K562 (cell line): ENCODE results near the gene CHMP4B. TPM values are rescaled to one million over a fixed set of nuclear protein-coding genes. Genes with fewer than 3 reads are reported as not detected.

ENCODE experiments used
- CC2D1A ChIP-seq: fragments of 450-650 bp; IDR thresholded peaks from 2 replicates; pipeline ENCODE4 v1.6.1; 2017; ENCODE audit warnings: mild to moderate bottlenecking
- CLOCK ChIP-seq: fragments of 250-450 bp; sonication (Bioruptor Pico); IDR thresholded peaks from 2 replicates; pipeline ENCODE4 v1.4.0; 2020; ENCODE audit warnings: mild to moderate bottlenecking, moderate library complexity, borderline replicate concordance
- DMBX1 ChIP-seq: fragments of 250-450 bp; sonication (Bioruptor Pico); IDR thresholded peaks from 2 replicates; pipeline ENCODE4 v1.8.0; 2022; ENCODE audit warnings: inconsistent platforms, mild to moderate bottlenecking, moderate library complexity, borderline replicate concordance
- HLTF ChIP-seq: fragments of 450-650 bp; IDR thresholded peaks from 2 replicates; pipeline ENCODE4 v1.6.1; 2016
- NFIC ChIP-seq: fragments of 450-650 bp; IDR thresholded peaks from 2 replicates; pipeline ENCODE4 v1.6.1; 2017; ENCODE audit warnings: mild to moderate bottlenecking, inconsistent platforms
- PPARD ChIP-seq: fragments of 250-450 bp; sonication (Bioruptor Pico); IDR thresholded peaks from 2 replicates; pipeline ENCODE4 v1.8.0; 2022; ENCODE audit warnings: inconsistent platforms, mild to moderate bottlenecking, moderate library complexity
- TAL1 ChIP-seq: fragments of 450-650 bp; IDR thresholded peaks from 2 replicates; pipeline ENCODE4 v1.6.1; 2016; ENCODE audit warnings: mild to moderate bottlenecking
- ZNF512 ChIP-seq: IDR thresholded peaks from 2 replicates; pipeline ENCODE4 v1.6.1; 2016; ENCODE audit warnings: missing genetic modification characterization, missing compliant biosample characterization
- polyA plus RNA-seq, 8 experiments: library from polyadenylated mRNA; depleted of rRNA in 4 of 8; stranded (reverse) in 5 of 8; unstranded in 3 of 8; fragments of >200 nt; fragmentation: Nextera tagmentation in 2 of 8; fragmentation: Illumina TruSeq in 1 of 8; extraction: Ambion mirVana in 2 of 8; extraction: Trizol in 1 of 8; gene quantifications; 2 replicates each; pipeline versions ENCODE4 v1.2.1 to v1.2.3, GENCODE V29; 2011 to 2014; ENCODE audit warnings: inconsistent platforms in 1 of 8, missing spikeins in 1 of 8
- total RNA-seq, 7 experiments: library from RNA; depleted of rRNA in 6 of 7; stranded (reverse); fragments of >200 nt in 6 of 7; fragmentation: Illumina TruSeq in 2 of 7; extraction: Trizol in 2 of 7; gene quantifications; 2 replicates each; pipeline versions ENCODE4 v1.2.1 to v1.2.3, GENCODE V29; 2011 to 2021; ENCODE audit warnings: low replicate concordance in 1 of 7
- TF ChIP-seq, protein P1 (sequence below): fragments of 200-600 bp; sonication (generic); IDR thresholded peaks from one replicate; pipeline ENCODE4 v1.6.1; 2012; ENCODE audit warnings: mild to moderate bottlenecking, low read depth, low read length, inconsistent platforms
- TF ChIP-seq, protein P2 (sequence below): fragments of 250-450 bp; sonication (Bioruptor Pico); IDR thresholded peaks from 2 replicates; pipeline ENCODE4 v1.8.0; 2021; ENCODE audit warnings: borderline replicate concordance, mild to moderate bottlenecking, moderate library complexity; ENCODE audit not compliant: poor library complexity, severe bottlenecking

CHMP4B gene
- total and polyA plus RNA-seq, 9 of the 15 experiments (the other 6 are each of a cell fraction or from before 2014, with no cell fraction given), result 1.8 to 64.7 (median 31.8) TPM

DNA sequence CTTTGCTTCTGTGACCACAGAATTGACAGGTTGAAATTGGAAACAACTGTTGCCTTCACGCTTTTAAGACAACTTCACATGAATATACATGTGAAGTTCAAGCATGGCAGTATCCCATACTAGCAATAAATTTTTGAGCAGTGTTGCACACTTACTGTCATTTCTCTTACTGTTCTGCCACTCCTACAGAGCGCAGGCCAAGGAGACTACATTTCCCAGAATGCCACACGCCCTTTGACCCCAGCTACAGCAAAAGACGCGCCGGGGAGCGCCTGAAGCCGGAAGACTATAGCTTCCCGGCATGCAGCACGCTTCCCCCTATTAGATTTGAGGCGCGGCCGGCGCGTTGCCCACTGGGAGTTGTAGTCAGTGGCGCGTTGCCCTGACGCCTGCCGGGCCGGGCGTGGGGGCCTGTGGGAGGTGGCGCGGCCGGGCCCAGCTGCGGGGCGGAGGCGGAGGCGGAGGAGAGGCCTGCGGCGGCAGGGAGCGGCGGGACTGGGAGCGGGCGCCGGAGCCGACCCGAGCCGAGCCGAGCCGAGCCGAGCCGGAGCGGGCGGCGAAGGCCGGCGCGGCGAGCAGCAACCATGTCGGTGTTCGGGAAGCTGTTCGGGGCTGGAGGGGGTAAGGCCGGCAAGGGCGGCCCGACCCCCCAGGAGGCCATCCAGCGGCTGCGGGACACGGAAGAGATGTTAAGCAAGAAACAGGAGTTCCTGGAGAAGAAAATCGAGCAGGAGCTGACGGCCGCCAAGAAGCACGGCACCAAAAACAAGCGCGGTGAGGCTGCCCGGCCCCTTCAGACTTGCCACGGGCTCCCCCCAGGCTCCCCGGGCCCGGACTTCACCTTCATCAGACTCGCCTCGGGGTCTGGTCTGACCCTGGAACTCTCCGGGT, at the start of gene CHMP4B (continued):
- TF ChIP-seq, protein P1, sequence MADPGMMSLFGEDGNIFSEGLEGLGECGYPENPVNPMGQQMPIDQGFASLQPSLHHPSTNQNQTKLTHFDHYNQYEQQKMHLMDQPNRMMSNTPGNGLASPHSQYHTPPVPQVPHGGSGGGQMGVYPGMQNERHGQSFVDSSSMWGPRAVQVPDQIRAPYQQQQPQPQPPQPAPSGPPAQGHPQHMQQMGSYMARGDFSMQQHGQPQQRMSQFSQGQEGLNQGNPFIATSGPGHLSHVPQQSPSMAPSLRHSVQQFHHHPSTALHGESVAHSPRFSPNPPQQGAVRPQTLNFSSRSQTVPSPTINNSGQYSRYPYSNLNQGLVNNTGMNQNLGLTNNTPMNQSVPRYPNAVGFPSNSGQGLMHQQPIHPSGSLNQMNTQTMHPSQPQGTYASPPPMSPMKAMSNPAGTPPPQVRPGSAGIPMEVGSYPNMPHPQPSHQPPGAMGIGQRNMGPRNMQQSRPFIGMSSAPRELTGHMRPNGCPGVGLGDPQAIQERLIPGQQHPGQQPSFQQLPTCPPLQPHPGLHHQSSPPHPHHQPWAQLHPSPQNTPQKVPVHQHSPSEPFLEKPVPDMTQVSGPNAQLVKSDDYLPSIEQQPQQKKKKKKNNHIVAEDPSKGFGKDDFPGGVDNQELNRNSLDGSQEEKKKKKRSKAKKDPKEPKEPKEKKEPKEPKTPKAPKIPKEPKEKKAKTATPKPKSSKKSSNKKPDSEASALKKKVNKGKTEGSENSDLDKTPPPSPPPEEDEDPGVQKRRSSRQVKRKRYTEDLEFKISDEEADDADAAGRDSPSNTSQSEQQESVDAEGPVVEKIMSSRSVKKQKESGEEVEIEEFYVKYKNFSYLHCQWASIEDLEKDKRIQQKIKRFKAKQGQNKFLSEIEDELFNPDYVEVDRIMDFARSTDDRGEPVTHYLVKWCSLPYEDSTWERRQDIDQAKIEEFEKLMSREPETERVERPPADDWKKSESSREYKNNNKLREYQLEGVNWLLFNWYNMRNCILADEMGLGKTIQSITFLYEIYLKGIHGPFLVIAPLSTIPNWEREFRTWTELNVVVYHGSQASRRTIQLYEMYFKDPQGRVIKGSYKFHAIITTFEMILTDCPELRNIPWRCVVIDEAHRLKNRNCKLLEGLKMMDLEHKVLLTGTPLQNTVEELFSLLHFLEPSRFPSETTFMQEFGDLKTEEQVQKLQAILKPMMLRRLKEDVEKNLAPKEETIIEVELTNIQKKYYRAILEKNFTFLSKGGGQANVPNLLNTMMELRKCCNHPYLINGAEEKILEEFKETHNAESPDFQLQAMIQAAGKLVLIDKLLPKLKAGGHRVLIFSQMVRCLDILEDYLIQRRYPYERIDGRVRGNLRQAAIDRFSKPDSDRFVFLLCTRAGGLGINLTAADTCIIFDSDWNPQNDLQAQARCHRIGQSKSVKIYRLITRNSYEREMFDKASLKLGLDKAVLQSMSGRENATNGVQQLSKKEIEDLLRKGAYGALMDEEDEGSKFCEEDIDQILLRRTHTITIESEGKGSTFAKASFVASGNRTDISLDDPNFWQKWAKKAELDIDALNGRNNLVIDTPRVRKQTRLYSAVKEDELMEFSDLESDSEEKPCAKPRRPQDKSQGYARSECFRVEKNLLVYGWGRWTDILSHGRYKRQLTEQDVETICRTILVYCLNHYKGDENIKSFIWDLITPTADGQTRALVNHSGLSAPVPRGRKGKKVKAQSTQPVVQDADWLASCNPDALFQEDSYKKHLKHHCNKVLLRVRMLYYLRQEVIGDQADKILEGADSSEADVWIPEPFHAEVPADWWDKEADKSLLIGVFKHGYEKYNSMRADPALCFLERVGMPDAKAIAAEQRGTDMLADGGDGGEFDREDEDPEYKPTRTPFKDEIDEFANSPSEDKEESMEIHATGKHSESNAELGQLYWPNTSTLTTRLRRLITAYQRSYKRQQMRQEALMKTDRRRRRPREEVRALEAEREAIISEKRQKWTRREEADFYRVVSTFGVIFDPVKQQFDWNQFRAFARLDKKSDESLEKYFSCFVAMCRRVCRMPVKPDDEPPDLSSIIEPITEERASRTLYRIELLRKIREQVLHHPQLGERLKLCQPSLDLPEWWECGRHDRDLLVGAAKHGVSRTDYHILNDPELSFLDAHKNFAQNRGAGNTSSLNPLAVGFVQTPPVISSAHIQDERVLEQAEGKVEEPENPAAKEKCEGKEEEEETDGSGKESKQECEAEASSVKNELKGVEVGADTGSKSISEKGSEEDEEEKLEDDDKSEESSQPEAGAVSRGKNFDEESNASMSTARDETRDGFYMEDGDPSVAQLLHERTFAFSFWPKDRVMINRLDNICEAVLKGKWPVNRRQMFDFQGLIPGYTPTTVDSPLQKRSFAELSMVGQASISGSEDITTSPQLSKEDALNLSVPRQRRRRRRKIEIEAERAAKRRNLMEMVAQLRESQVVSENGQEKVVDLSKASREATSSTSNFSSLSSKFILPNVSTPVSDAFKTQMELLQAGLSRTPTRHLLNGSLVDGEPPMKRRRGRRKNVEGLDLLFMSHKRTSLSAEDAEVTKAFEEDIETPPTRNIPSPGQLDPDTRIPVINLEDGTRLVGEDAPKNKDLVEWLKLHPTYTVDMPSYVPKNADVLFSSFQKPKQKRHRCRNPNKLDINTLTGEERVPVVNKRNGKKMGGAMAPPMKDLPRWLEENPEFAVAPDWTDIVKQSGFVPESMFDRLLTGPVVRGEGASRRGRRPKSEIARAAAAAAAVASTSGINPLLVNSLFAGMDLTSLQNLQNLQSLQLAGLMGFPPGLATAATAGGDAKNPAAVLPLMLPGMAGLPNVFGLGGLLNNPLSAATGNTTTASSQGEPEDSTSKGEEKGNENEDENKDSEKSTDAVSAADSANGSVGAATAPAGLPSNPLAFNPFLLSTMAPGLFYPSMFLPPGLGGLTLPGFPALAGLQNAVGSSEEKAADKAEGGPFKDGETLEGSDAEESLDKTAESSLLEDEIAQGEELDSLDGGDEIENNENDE, result no peak
- TF ChIP-seq, protein P2, sequence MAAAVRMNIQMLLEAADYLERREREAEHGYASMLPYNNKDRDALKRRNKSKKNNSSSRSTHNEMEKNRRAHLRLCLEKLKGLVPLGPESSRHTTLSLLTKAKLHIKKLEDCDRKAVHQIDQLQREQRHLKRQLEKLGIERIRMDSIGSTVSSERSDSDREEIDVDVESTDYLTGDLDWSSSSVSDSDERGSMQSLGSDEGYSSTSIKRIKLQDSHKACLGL (CRISPR knock-in tag), result no peak
- TF ChIP-seq HLTF, result no peak
- TF ChIP-seq ZNF512 (tag), result no peak
- no peak for TF ChIP-seq CLOCK (CRISPR knock-in tag)
- no peak for TF ChIP-seq CC2D1A
- no peak for TF ChIP-seq TAL1
- TF ChIP-seq NFIC, result no peak
- no peak for TF ChIP-seq PPARD (CRISPR knock-in tag)
- TF ChIP-seq DMBX1 (CRISPR knock-in tag), result peak; percentile 94; the same call in 1 of the 2 replicates
